OCI-LY3 (cell line): Measurements from ENCODE around the gene GUSB.

Experiments used
- H2AFZ ChIP-seq: fragments of 200-600, 300-600 bp; shearing (Covaris generic); 2 replicates; pipeline ENCODE4 v1.6.0; 2014; ENCODE audit warnings: antibody characterized with exemption, low read depth, low read length
- H3K27ac ChIP-seq: fragments of 200-600, 300-600 bp; sonication (generic); 2 replicates; pipeline ENCODE4 v1.5.1; 2014; ENCODE audit warnings: mild to moderate bottlenecking, low read length, moderate library complexity, mixed read lengths
- H3K27me3 ChIP-seq: fragments of 200-600, 300-600 bp; sonication (generic); 2 replicates; pipeline ENCODE4 v1.6.1; 2014; ENCODE audit warnings: low read depth, low read length, mixed read lengths
- H3K36me3 ChIP-seq: fragments of 200-600, 300-600 bp; sonication (generic); replicated peaks from 2 replicates; pipeline ENCODE3; 2014; ENCODE audit warnings: low read depth, low read length, mixed read lengths
- H3K4me1 ChIP-seq: fragments of 300-600, 200-600 bp; sonication (generic); 2 replicates; pipeline ENCODE4 v1.6.1; 2014; ENCODE audit warnings: low read length, mixed read lengths
- H3K4me2 ChIP-seq: fragments of 200-600, 300-600 bp; sonication (generic); 2 replicates; pipeline ENCODE4 v1.6.1; 2014; ENCODE audit warnings: low read length, mixed read lengths
- H3K4me3 ChIP-seq: fragments of 300-600, 200-600 bp; sonication (generic); 2 replicates; pipeline ENCODE4 v1.5.1; 2014; ENCODE audit warnings: antibody characterized with exemption, mild to moderate bottlenecking, low read length, moderate library complexity
- H3K79me2 ChIP-seq: fragments of 300-600, 200-600 bp; shearing (Covaris generic); 2 replicates; pipeline ENCODE4 v1.6.1; 2014; ENCODE audit warnings: mild to moderate bottlenecking, low read length, mixed read lengths
- H3K9ac ChIP-seq: fragments of 300-600, 200-600 bp; shearing (Covaris generic); 2 replicates; pipeline ENCODE4 v1.6.0; 2014; ENCODE audit warnings: mild to moderate bottlenecking, low read length, moderate library complexity
- H3K9me3 ChIP-seq: fragments of 200-600, 300-600 bp; shearing (Covaris generic); 2 replicates; pipeline ENCODE4 v1.6.1; 2014; ENCODE audit warnings: low read length, mixed read lengths; ENCODE audit not compliant: insufficient read depth
- H4K20me1 ChIP-seq: fragments of 200-600, 300-600 bp; sonication (generic); 2 replicates; pipeline ENCODE4 v1.6.1; 2016; ENCODE audit warnings: low read length, mixed read lengths; ENCODE audit not compliant: insufficient read depth
- EZH2phosphoT487 ChIP-seq: fragments of 200-600 bp; shearing (Covaris generic); IDR thresholded peaks from 2 replicates; pipeline ENCODE4 v1.6.1; 2018; ENCODE audit warnings: antibody characterized with exemption, mixed run types, low read depth
- TF ChIP-seq, protein P1 (sequence below): fragments of 200-600, 300-600 bp; sonication (generic); IDR thresholded peaks from 2 replicates; pipeline ENCODE4 v1.5.1; 2014; ENCODE audit warnings: antibody characterized with exemption, low read length, low read depth

Gene GUSB

DNA sequence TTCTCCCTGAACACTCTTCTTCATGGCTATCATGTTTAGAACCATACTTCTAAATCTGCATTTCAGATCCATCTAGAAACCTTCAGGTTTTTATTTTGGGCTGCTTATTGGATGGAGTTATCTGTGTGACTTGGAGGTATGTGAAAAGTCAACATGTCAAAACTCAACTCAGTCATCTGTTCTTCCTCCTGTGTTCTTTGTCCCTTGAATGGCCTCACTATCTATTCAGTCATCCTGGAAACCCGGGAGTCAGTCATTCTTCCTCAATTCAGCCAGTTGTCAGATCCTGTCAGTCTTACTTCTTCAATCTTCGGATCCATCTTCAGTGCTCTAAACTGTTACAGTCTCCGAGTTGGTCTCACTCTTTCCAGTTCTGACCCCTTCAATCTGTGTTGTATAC is 57.0 kb downstream of the GUSB start:
- Histone ChIP-seq H3K27me3 (no peaks in the 10 kb centered on the region), H2AFZ (no peak overlapping the region), H3K9ac (no peak overlapping the region), H3K4me2 (no peak overlapping the region), H4K20me1 (peaks cover 35% of the 10 kb centered on the region), H3K36me3 (no peaks in the 10 kb centered on the region), H3K4me3 (no peak overlapping the region), H3K79me2 (peaks cover 60% of the 10 kb centered on the region), H3K27ac (no peak overlapping the region), H3K9me3 (no peaks in the 10 kb centered on the region), H3K4me1 (no peaks in the 10 kb centered on the region)
- TF ChIP-seq, protein P1, sequence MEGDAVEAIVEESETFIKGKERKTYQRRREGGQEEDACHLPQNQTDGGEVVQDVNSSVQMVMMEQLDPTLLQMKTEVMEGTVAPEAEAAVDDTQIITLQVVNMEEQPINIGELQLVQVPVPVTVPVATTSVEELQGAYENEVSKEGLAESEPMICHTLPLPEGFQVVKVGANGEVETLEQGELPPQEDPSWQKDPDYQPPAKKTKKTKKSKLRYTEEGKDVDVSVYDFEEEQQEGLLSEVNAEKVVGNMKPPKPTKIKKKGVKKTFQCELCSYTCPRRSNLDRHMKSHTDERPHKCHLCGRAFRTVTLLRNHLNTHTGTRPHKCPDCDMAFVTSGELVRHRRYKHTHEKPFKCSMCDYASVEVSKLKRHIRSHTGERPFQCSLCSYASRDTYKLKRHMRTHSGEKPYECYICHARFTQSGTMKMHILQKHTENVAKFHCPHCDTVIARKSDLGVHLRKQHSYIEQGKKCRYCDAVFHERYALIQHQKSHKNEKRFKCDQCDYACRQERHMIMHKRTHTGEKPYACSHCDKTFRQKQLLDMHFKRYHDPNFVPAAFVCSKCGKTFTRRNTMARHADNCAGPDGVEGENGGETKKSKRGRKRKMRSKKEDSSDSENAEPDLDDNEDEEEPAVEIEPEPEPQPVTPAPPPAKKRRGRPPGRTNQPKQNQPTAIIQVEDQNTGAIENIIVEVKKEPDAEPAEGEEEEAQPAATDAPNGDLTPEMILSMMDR: no peak
- TF ChIP-seq EZH2phosphoT487: no peak

DNA sequence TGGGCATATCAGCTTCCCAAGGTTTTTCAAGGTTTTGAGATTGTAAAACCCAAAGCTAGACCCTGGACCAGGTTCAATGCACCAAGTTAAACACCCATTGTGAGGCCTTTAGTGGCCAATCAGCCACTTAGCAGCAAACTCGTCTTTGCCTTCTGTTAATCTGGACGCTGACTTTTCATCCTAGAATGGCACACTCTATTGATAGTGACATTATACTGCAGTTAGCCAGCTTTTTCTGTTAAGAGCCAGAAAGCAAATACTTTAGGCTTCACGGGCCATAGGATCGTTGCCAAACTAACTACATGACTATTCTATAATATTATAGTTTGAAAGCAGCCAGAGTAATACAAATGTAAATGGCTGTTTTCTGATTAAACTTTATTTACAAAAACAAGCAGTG is 57.8 kb downstream of the GUSB start:
- H3K27ac ChIP-seq: no peak overlapping the region
- H3K4me2 ChIP-seq: no peak overlapping the region
- H2AFZ ChIP-seq: no peak overlapping the region
- peaks cover 34% of the 10 kb centered on the region for H4K20me1 ChIP-seq
- no peak overlapping the region for H3K9ac ChIP-seq
- H3K79me2 ChIP-seq: peaks cover 64% of the 10 kb centered on the region
- H3K4me3 ChIP-seq: no peak overlapping the region
- no peaks in the 10 kb centered on the region for H3K27me3 ChIP-seq
- no peaks in the 10 kb centered on the region for H3K4me1 ChIP-seq
- no peaks in the 10 kb centered on the region for H3K36me3 ChIP-seq
- TF ChIP-seq, protein P1: no peak
- TF ChIP-seq EZH2phosphoT487: no peak
- H3K9me3 ChIP-seq: no peaks in the 10 kb centered on the region

DNA sequence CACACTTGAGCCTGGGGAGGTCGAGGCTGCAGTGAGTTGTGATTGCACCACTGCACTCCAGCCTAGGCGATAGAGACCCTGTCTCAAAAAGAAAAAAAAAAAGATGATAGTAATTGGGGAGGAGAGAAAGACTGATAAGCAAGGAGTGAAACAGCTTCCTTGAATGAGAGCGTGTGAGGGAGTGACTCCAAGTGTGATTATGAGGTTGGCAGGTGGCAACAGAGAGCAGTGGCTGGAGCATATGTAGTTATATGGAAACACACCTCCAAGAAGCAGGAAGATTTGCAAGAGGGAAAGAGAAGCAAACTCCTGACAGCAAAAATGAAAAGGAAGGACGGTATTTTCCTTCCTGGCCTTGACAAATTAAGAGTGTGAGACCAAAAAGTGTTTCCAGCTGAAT is 58.7 kb downstream of the GUSB start:
- Histone ChIP-seq H3K4me1 (no peaks in the 10 kb centered on the region), H3K9me3 (no peaks in the 10 kb centered on the region), H3K4me2 (no peak overlapping the region), H2AFZ (no peak overlapping the region), H3K4me3 (no peak overlapping the region), H3K36me3 (no peaks in the 10 kb centered on the region), H3K79me2 (peaks cover 59% of the 10 kb centered on the region), H4K20me1 (peaks cover 32% of the 10 kb centered on the region), H3K27ac (no peak overlapping the region), H3K27me3 (no peaks in the 10 kb centered on the region), H3K9ac (no peak overlapping the region)
- no peak for TF ChIP-seq EZH2phosphoT487
- TF ChIP-seq, protein P1: no peak

DNA sequence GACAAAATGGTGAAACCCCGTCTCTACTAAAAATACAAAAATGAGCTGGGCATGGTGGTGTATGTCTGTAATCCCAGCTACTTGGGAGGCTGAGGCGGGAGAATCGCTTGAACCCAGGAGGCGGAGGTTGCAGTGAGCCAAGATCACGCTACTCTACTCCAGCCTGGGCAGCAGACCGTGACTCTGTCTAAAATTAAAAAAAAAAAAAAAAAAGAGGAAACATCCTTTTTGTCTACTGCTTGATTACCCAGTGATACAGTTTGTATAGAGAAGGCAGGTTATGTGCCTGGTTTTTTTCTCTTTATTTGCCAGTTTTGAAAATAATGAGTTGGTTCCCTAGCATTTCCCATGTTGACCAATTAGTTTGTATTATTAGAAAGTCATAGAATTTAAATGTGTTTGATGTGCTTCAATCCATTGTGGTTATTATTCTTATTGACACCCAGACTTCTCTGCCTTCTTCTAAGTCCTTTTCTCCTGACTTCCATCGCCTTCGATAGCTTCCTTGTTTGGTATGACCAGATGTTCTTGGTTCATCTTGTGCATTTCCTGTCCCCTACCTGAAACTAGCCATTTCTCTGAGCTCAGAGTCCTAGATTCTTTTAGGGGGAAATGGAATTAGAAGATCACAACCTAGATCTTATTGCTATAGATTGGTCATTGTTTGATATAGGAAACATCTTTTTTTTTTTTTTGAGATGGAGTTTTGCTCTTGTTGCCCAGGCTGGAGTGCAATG is 65.9 kb downstream of the GUSB start:
- H3K4me1 ChIP-seq: peaks cover 16% of the 10 kb centered on the region
- peaks cover 7% of the 10 kb centered on the region for H3K36me3 ChIP-seq
- H4K20me1 ChIP-seq: peaks cover 29% of the 10 kb centered on the region
- no peak overlapping the region for H3K9ac ChIP-seq
- H3K27ac ChIP-seq: no peak overlapping the region
- H3K4me3 ChIP-seq: no peak overlapping the region
- H3K9me3 ChIP-seq: no peaks in the 10 kb centered on the region
- no peaks in the 10 kb centered on the region for H3K27me3 ChIP-seq
- no peak overlapping the region for H3K4me2 ChIP-seq
- peaks cover 50% of the 10 kb centered on the region for H3K79me2 ChIP-seq
- H2AFZ ChIP-seq: no peak overlapping the region
- TF ChIP-seq EZH2phosphoT487: no peak
- TF ChIP-seq, protein P1: no peak
